HCT116 (cell line): ENCODE data around the gene GALE. TPM values are rescaled to one million over a fixed set of nuclear protein-coding genes. Genes with fewer than 3 reads are reported as not detected.

Source experiments
- ATAC-seq: fragments of 200-7000 bp; cut with Tn5 transposase; 2 replicates; pipeline ENCODE4 v1.9.1; 2020; ENCODE audit warnings: mild to moderate bottlenecking, moderate library complexity
- BruUV-seq: library from RNA; stranded (reverse); fragments of 400-500 nt; replicated peaks from 2 replicates; lab custom pipeline; 2021; lab: Mats Ljungman, UMichigan
- CTCF ChIA-PET: fragments of 300-600 bp; sonication (Branson Sonifier 250); formaldehyde crosslinking; loops from one replicate; lab custom pipeline; 2021; ENCODE audit warnings: antibody characterized with exemption; lab: Charles Lee
- POLR2A ChIA-PET: fragments of 300-600, 350-600 bp; sonication (Branson Sonifier 250); formaldehyde crosslinking; loops from one replicate; lab custom pipeline; 2021; ENCODE audit warnings: antibody characterized with exemption; lab: Charles Lee
- RAD21 ChIA-PET, 2 experiments: fragments of 300-600 bp; sonication (Branson Sonifier 250); formaldehyde crosslinking; loops; one replicate each; lab custom pipeline; 2023; ENCODE audit warnings: low total read pairs in 2 of 2; ENCODE audit not compliant: uncharacterized antibody in 2 of 2, unreplicated experiment in 2 of 2, low non-redundant PET in 1 of 2; lab: Charles Lee
- DNase-seq: peaks from one replicate; pipeline ENCODE4 v3.0.0-alpha.2; 2010; ENCODE audit warnings: low read depth, low spot score
- H2AFZ ChIP-seq: fragments of 200-600 bp; shearing (Covaris generic), sonication (generic); 2 replicates; pipeline ENCODE4 v1.6.1; 2017; ENCODE audit warnings: low read depth, mixed run types, mixed read lengths, antibody characterized with exemption, low read length; ENCODE audit not compliant: poor library complexity, severe bottlenecking
- H3K27ac ChIP-seq: 2 replicates; pipeline ENCODE4 v1.5.1; 2012; ENCODE audit warnings: low read depth, low read length
- H3K27me3 ChIP-seq: fragments of 200-600 bp; sonication (generic); 2 replicates; pipeline ENCODE4 v1.6.1; 2016; ENCODE audit warnings: mixed run types, low read length, mixed read lengths; ENCODE audit not compliant: insufficient read depth
- H3K36me3 ChIP-seq, 2 experiments: fragments of 200-500 bp in 1 of 2; fragments of 200-600 bp in 1 of 2; sonication (Bioruptor generic) in 1 of 2; sonication (generic) in 1 of 2; 2 replicates each; pipeline versions ENCODE4 v1.5.1 to v1.6.1; 2014 to 2016; ENCODE audit warnings: low read length in 2 of 2, inconsistent platforms in 1 of 2, mixed read lengths in 1 of 2, mixed run types in 1 of 2; ENCODE audit not compliant: insufficient read depth in 2 of 2, control insufficient read depth in 1 of 2
- H3K4me1 ChIP-seq, 2 experiments: fragments of 200-600 bp in 1 of 2; sonication (generic) in 1 of 2; 2 replicates each; pipeline versions ENCODE4 v1.5.1 to v1.6.1; 2012 to 2017; ENCODE audit warnings: low read length in 2 of 2, inconsistent platforms in 1 of 2, mild to moderate bottlenecking in 1 of 2, mixed read lengths in 1 of 2, mixed run types in 1 of 2, moderate library complexity in 1 of 2; ENCODE audit not compliant: insufficient read depth in 2 of 2, control insufficient read depth in 1 of 2
- H3K4me2 ChIP-seq: fragments of 200-600 bp; sonication (generic); 2 replicates; pipeline ENCODE4 v1.6.1; 2017; ENCODE audit warnings: mixed run types, low read length, mixed read lengths
- H3K4me3 ChIP-seq, 2 experiments: fragments of 200-600 bp in 1 of 2; sonication (generic) in 1 of 2; replicated peaks in 1 of 2; 2 replicates each; pipeline ENCODE4 v1.5.1; 2011 to 2016; ENCODE audit warnings: low read length in 2 of 2, control low read depth in 1 of 2, low read depth in 1 of 2, mild to moderate bottlenecking in 1 of 2, mixed read lengths in 1 of 2, mixed run types in 1 of 2
- H3K79me2 ChIP-seq: fragments of 200-600 bp; sonication (generic); 2 replicates; pipeline ENCODE4 v1.6.1; 2017; ENCODE audit warnings: mild to moderate bottlenecking, mixed run types, low read length, moderate library complexity, mixed read lengths; ENCODE audit not compliant: insufficient read depth
- H3K9ac ChIP-seq: fragments of 200-600 bp; sonication (generic); 2 replicates; pipeline ENCODE4 v1.6.1; 2016; ENCODE audit warnings: low read length, mixed read lengths
- H3K9me2 ChIP-seq: fragments of 200-600 bp; sonication (generic), shearing (Covaris generic); 2 replicates; pipeline ENCODE4 v1.6.1; 2017; ENCODE audit warnings: mixed run types, mild to moderate bottlenecking, moderate library complexity; ENCODE audit not compliant: insufficient read depth
- H3K9me3 ChIP-seq, 2 experiments: fragments of 200-500 bp in 1 of 2; fragments of 200-600 bp in 1 of 2; sonication (Bioruptor generic) in 1 of 2; sonication (generic) in 1 of 2; 2 replicates each; pipeline ENCODE4 v1.6.1; 2014 to 2017; ENCODE audit warnings: low read length in 2 of 2, mixed read lengths in 2 of 2, inconsistent platforms in 1 of 2, low read depth in 1 of 2, mild to moderate bottlenecking in 1 of 2, mixed run types in 1 of 2, moderate library complexity in 1 of 2; ENCODE audit not compliant: control insufficient read depth in 1 of 2, insufficient read depth in 1 of 2
- H4K20me1 ChIP-seq: fragments of 200-600 bp; sonication (generic), shearing (Covaris generic); 2 replicates; pipeline ENCODE4 v1.6.1; 2017; ENCODE audit warnings: mixed run types, mild to moderate bottlenecking, moderate library complexity; ENCODE audit not compliant: insufficient read depth
- CEBPB ChIP-seq: IDR thresholded peaks from 2 replicates; pipeline ENCODE4 v1.6.1; 2012; ENCODE audit warnings: low read depth
- CTCF ChIP-seq, 3 experiments: fragments of 200-600 bp in 1 of 3; sonication (generic) in 1 of 3; IDR thresholded peaks in 2 of 3; conservative IDR thresholded peaks in 1 of 3; 2 replicates each; pipeline ENCODE4 v1.5.1; 2012 to 2017; ENCODE audit warnings: low read depth in 2 of 3, low read length in 2 of 3, antibody characterized with exemption in 1 of 3, borderline replicate concordance in 1 of 3, control low read depth in 1 of 3, mild to moderate bottlenecking in 1 of 3, mixed read lengths in 1 of 3, mixed run types in 1 of 3, moderate library complexity in 1 of 3; ENCODE audit not compliant: insufficient read depth in 1 of 3
- EZH2phosphoT487 ChIP-seq: fragments of 200-600 bp; IDR thresholded peaks from 2 replicates; pipeline ENCODE4 v1.6.1; 2018; ENCODE audit warnings: antibody characterized with exemption, borderline replicate concordance
- FOSL1 ChIP-seq: IDR thresholded peaks from 2 replicates; pipeline ENCODE4 v1.6.1; 2012; ENCODE audit warnings: low read depth
- JUND ChIP-seq: IDR thresholded peaks from 2 replicates; pipeline ENCODE4 v1.6.1; 2012
- POLR2A ChIP-seq: IDR thresholded peaks from 2 replicates; pipeline ENCODE4 v1.7.0; 2011; ENCODE audit warnings: borderline replicate concordance; ENCODE audit not compliant: insufficient read depth, insufficient read length; ENCODE audit errors: extremely low read depth
- POLR2AphosphoS5 ChIP-seq: IDR thresholded peaks from 2 replicates; pipeline ENCODE4 v1.6.1; 2011; ENCODE audit warnings: mild to moderate bottlenecking, low read depth, low read length, moderate library complexity
- REST ChIP-seq: IDR thresholded peaks from 2 replicates; pipeline ENCODE4 v1.6.1; 2012; ENCODE audit warnings: low read depth
- SIN3A ChIP-seq: IDR thresholded peaks from 2 replicates; pipeline ENCODE4 v1.6.1; 2012; ENCODE audit warnings: low read depth
- YY1 ChIP-seq: IDR thresholded peaks from 2 replicates; pipeline ENCODE4 v1.6.1; 2011; ENCODE audit warnings: low read length, low read depth, moderate library complexity, mild to moderate bottlenecking; ENCODE audit not compliant: insufficient replicate concordance; ENCODE audit errors: extremely low read depth
- ZBTB33 ChIP-seq: IDR thresholded peaks from 2 replicates; pipeline ENCODE4 v1.6.1; 2011; ENCODE audit warnings: mild to moderate bottlenecking, low read length, moderate library complexity; ENCODE audit not compliant: insufficient replicate concordance; ENCODE audit errors: extremely low read depth
- intact Hi-C: fragments of 100-400 bp; cut with micrococcal nuclease; formaldehyde crosslinking; loops from 2 replicates; pipeline ENCODE4 v1.10.0; 2022
- total RNA-seq: library from RNA; stranded (reverse); gene quantifications from one replicate; pipeline ENCODE4 v1.2.1, GENCODE V29; 2021; ENCODE audit not compliant: unreplicated experiment
- TF ChIP-seq, protein P1 (sequence below): IDR thresholded peaks from 2 replicates; pipeline ENCODE4 v1.6.1; 2012

Gene GALE
- total RNA-seq, 1 experiment from 2014 or later: 114 TPM

DNA sequence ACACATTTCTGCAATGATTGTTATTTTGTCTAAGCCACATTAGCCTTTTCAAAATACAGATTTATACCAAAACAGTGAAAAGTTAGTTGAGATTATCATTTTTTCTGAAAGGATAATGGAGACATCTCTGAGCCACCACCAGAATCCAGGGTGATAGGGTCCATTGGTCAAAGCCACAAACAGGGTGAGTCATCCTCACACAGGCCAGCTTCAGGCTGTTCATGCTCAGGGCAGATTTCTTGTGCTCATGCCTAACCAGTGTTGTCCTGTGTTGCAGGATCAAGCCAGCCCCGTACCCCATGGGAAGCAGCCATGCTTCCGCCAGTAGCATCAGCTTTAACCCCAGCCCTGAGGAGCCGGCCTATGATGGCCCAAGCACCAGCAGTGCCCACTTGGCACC lies 43.9 kb downstream of the GALE start:
- no peak overlapping the region for H2AFZ ChIP-seq
- H3K27ac ChIP-seq: no peak overlapping the region
- H3K4me2 ChIP-seq: no peak overlapping the region
- no peak overlapping the region for H3K4me3 ChIP-seq
- H3K9ac ChIP-seq: no peak overlapping the region
- H3K27me3 ChIP-seq: no peaks in the 10 kb centered on the region
- ChIA-PET POLR2A (no interaction called here), RAD21 (no interaction called here), CTCF (no interaction called here)
- H3K4me1 ChIP-seq: peaks cover 0 to 10% of the 10 kb centered on the region in 2 experiments; a peak in 1 of 4 replicates
- TF ChIP-seq CEBPB (no peak), EZH2phosphoT487 (no peak), SIN3A (no peak), POLR2AphosphoS5 (no peak), FOSL1 (no peak), POLR2A (no peak), JUND (no peak), CTCF (IDR thresholded peaks at IDR 0.05 in 2 of 3, conservative IDR thresholded peaks at IDR 0.05 in 1 of 3; ENCODE audit: borderline replicate concordance in 1 of 3, insufficient read depth in 1 of 3, low read depth in 2 of 3, low read length in 2 of 3) (no peak), YY1 (no peak), ZBTB33 (no peak), REST (no peak)
- TF ChIP-seq, protein P1, sequence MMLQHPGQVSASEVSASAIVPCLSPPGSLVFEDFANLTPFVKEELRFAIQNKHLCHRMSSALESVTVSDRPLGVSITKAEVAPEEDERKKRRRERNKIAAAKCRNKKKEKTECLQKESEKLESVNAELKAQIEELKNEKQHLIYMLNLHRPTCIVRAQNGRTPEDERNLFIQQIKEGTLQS: no peak
- H3K9me3 ChIP-seq: no peaks in the 10 kb centered on the region
- H3K79me2 ChIP-seq: peaks cover 40% of the 10 kb centered on the region
- DNase-seq: no peak
- H3K36me3 ChIP-seq: peaks cover 87 to 88% of the 10 kb centered on the region in 2 experiments
- intact Hi-C loops: no loop called here
- 0 out of 2 replicates have a peak, but pooled peaks have one; percentile 34 for ATAC-seq
- no peaks in the 10 kb centered on the region for H3K9me2 ChIP-seq
- BruUV-seq: no TSS peak
- peaks cover 7% of the 10 kb centered on the region; the same call in 1 of the 2 replicates for H4K20me1 ChIP-seq
